Measurements from ENCODE around the gene NOCT.
"Not testable (repeated sequence)": the region's sequence is repeated elsewhere in the genome, so short reads cannot be mapped to it uniquely, and the experiment has no call there.

Gene NOCT

DNA sequence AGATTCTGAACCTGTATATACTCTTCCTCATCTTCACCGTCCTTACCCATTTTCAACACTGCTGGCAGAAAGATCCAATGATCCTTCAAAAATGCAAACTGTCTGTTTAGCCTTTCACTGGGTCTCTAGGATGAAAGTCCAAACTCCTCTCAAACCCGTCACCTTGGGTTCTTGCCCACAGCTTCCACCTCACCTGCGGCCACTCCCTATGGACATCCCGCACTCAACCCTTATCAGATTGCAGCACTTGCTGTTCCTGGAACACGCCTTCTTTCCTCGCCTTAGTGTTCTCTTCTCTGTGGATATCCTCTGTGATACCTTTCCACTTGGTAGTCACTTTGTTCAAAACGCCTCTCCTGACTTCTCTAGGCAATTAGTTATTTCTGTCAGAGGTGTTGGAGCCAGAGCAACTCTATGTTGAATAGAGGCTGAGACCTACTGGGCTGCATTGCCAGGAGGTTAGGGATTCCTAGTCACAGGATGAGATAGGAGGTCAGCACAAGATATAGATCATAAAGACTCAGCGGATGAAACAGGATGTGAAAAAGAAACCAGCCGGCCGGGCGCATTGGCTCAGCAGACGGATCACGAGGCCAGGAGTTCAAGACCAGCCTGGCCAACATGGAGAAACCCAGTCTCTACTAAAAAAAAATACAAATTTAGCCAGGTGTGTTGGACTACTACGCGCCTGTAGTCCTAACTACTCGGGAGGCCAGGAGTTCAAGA, 4.2 kb upstream of the NOCT start:
- Histone ChIP-seq H3K4me3 (ENCODE audit: low read length) (no peak overlapping the region), H3K9me3 (ENCODE audit: insufficient read depth, low read depth, low read length) (peaks cover 10% of the 10 kb centered on the region), H3K27ac (ENCODE audit: low read length) (no peak overlapping the region), H3K9ac (ENCODE audit: low read depth, low read length) (no peak overlapping the region), H3K27me3 (ENCODE audit: insufficient read depth, low read length) (peaks cover 7% of the 10 kb centered on the region; the same call in 1 of the 2 replicates), H3K36me3 (ENCODE audit: insufficient read depth, low read depth, low read length) (no peaks in the 10 kb centered on the region), H3K4me1 (ENCODE audit: insufficient read depth, low read length) (peaks cover 17% of the 10 kb centered on the region)

DNA sequence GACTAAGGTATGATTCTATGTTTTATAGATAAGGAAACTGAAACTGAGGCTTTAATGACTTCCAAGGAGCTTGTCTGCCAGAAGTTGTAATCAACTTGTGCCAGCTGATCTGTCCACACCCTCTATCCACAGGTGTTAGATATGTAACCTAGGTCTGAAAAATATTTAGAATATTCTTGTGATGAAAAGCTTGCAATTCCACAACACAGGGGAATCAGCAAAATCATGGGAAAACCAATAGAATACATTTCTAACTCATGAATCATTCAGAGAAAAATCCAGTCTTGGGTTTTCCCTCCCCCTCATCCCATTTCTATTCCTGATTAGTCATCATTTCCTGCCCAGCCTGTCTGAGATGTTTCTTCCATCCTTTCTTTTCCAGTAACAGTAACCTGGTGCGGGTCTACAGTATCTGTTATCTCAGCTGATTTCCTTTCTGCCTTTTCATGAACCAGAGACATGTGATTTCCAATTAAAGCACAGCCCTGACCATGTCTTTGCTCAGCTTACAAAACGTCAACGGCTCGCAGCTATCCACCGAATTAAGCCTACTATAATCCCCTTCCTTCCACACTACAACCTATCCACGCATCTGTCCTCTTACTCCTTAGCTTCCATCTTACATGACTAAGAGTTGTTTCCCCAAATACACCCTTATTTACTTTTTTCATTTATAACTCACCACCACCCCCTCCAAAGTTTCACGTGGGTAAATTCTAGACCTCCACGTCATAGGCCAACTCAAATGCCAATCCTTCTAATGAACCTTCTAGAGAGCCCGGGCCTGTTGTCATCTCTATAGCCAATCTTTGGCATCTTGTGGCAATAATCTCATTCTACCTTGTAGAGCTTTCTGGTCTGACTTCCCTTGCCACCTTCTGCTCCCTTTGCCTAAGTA, 961 bp upstream of the NOCT start:
- H3K27me3 ChIP-seq (ENCODE audit: insufficient read depth, low read length): peaks cover 7% of the 10 kb centered on the region; the same call in 1 of the 2 replicates
- peaks cover 31% of the 10 kb centered on the region for H3K4me1 ChIP-seq (ENCODE audit: insufficient read depth, low read length)
- H3K9me3 ChIP-seq (ENCODE audit: insufficient read depth, low read depth, low read length): no peaks in the 10 kb centered on the region
- H3K4me3 ChIP-seq (ENCODE audit: low read length): peak overlapping the region; percentile 99
- 0 out of 2 replicates have a peak, but pooled peaks cover 2% of the 10 kb centered on the region for H3K36me3 ChIP-seq (ENCODE audit: insufficient read depth, low read depth, low read length)
- H3K27ac ChIP-seq (ENCODE audit: low read length): no peak overlapping the region
- H3K9ac ChIP-seq (ENCODE audit: low read depth, low read length): peak overlapping the region; percentile 94; the same call in 1 of the 2 replicates

DNA sequence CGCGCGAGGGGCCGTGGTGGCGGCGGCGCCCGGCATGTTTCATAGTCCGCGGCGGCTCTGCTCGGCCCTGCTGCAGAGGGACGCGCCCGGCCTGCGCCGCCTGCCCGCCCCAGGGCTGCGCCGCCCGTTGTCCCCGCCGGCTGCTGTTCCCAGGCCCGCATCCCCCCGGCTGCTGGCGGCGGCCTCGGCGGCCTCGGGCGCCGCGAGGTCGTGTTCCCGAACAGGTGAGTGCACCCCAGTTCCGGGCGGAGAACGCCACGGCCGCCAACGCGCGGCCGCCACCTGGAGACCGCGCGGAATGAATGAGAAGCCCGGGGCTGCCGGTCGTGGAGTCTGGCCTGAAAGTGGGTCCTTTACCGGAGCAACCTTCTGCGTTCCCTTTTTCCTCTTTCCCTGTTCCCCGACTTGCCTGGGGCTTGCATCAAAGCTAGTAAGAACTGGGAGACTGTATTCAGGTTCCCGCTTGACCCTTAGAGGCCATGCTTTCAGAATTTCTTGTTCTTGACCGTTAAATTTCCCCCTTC, 429 bp downstream of the NOCT start:
- peaks cover 7% of the 10 kb centered on the region; the same call in 1 of the 2 replicates for H3K27me3 ChIP-seq (ENCODE audit: insufficient read depth, low read length)
- peak overlapping the region; percentile 94 for H3K9ac ChIP-seq (ENCODE audit: low read depth, low read length)
- peak overlapping the region; percentile 99 for H3K4me3 ChIP-seq (ENCODE audit: low read length)
- H3K36me3 ChIP-seq (ENCODE audit: insufficient read depth, low read depth, low read length): 0 out of 2 replicates have a peak, but pooled peaks cover 2% of the 10 kb centered on the region
- H3K4me1 ChIP-seq (ENCODE audit: insufficient read depth, low read length): peaks cover 42% of the 10 kb centered on the region
- H3K27ac ChIP-seq (ENCODE audit: low read length): no peak overlapping the region
- no peaks in the 10 kb centered on the region for H3K9me3 ChIP-seq (ENCODE audit: insufficient read depth, low read depth, low read length)

DNA sequence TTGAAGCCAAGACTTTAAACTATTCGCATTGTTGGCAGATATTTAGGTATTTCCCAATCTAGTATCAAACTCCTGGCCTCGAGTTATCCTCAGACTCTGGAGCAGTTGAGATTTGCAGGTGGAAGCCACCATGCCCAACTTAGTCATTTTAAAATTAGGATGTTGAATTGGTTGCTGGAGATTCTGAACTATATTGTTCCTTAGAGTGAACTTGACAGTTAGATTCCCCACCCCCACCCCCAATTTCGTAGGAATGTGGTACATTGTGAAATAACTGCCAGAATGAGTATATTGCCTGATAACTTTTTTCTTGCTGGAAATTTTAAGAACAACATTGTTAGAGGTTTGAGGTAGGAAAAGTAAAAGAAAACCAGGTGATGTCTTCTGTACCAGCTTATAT, 2.3 kb downstream of the NOCT start:
- peaks cover 6% of the 10 kb centered on the region; the same call in 1 of the 2 replicates for H3K36me3 ChIP-seq (ENCODE audit: insufficient read depth, low read depth, low read length)
- peaks cover 50% of the 10 kb centered on the region for H3K4me1 ChIP-seq (ENCODE audit: insufficient read depth, low read length)
- peaks cover 7% of the 10 kb centered on the region; the same call in 1 of the 2 replicates for H3K27me3 ChIP-seq (ENCODE audit: insufficient read depth, low read length)
- no peak overlapping the region for H3K9ac ChIP-seq (ENCODE audit: low read depth, low read length)
- H3K9me3 ChIP-seq (ENCODE audit: insufficient read depth, low read depth, low read length): no peaks in the 10 kb centered on the region
- H3K4me3 ChIP-seq (ENCODE audit: low read length): peak overlapping the region; percentile 51
- H3K27ac ChIP-seq (ENCODE audit: low read length): no peak overlapping the region

DNA sequence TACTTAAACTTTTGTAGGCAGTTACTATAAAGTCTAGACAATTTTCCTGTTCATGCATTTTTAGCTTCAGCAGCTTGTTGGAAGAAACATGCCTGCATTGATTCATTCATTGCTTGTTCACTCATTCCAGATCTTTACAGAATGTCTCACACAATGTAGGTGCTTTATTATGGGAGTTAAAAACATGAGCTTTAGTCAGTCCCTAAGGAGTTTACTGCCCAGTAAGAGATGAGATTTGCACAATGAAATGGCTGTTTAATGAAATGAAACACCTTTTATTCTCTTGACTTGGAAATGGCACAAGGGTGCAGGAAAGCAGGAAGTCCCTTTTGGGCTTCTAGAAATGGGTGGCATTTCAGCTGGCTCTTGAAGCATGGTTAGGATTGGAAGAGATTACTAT, 2.9 kb downstream of the NOCT start:
- no peak overlapping the region for H3K27ac ChIP-seq (ENCODE audit: low read length)
- peaks cover 50% of the 10 kb centered on the region for H3K4me1 ChIP-seq (ENCODE audit: insufficient read depth, low read length)
- peak overlapping the region; percentile 39; the same call in 1 of the 2 replicates for H3K9ac ChIP-seq (ENCODE audit: low read depth, low read length)
- H3K27me3 ChIP-seq (ENCODE audit: insufficient read depth, low read length): peaks cover 7% of the 10 kb centered on the region; the same call in 1 of the 2 replicates
- H3K4me3 ChIP-seq (ENCODE audit: low read length): peak overlapping the region; percentile 51
- H3K9me3 ChIP-seq (ENCODE audit: insufficient read depth, low read depth, low read length): no peaks in the 10 kb centered on the region
- H3K36me3 ChIP-seq (ENCODE audit: insufficient read depth, low read depth, low read length): peaks cover 6% of the 10 kb centered on the region; the same call in 1 of the 2 replicates

DNA sequence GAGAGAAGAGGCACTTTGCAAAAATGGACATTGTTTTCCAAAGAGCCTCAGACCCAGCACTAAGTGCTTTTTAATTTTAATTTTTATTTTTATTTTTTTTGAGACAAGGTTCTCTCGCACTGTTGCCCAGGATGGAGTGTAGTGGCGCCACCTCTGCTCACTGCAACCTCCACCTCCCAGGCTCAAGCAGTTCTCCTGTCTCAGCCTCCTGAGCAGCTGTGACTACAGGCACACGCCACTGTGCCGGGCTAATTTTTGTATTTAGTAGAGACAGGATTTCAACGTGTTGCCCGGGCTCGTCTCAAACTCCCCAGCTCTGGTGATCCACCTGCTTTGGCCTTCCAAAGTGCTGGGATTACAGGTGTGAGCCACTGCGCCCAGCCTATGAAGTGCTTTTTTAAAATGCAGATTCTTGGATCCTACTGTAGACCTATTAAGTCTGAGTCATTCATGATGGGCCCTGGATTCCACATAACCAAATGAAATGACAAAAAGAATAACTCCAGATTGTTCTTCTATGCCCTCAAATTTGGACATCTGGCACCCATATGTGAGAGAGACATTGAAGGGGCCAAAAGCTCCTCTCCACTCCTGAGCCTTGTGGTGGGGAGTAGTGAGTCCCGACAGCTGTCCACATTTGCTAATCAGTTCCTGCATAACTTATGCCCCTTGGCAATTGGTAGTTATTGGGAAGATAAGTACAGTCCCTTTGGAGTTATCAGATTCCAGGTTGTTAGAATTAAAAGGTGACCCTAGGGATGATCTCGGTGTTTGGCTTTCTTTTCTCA, 3.6 kb downstream of the NOCT start:
- Histone ChIP-seq H3K27ac (ENCODE audit: low read length) (no peak overlapping the region), H3K4me3 (ENCODE audit: low read length) (peak overlapping the region; percentile 51), H3K36me3 (ENCODE audit: insufficient read depth, low read depth, low read length) (peaks cover 6% of the 10 kb centered on the region; the same call in 1 of the 2 replicates)

DNA sequence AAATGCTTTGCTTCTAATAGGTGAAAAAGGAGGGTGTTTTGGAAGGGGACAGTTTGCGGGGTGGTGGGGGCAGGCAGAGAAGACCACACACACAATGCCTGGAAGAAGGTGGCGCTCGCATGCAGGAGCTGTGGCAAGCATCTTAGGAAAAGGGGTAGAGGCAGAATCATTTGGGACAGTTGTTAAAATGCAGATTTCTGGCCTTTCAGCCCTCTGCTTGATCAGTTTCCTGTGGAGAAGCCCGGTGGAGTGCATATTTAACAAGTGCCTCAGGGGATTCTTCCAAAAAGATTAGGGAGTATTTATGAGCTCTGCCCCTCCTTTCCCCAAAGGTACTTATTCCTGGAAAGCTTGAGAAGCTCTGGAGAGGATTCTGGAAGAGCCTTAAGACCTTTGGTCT, 4.8 kb downstream of the NOCT start:
- Histone ChIP-seq H3K9me3 (ENCODE audit: insufficient read depth, low read depth, low read length) (no peaks in the 10 kb centered on the region), H3K4me1 (ENCODE audit: insufficient read depth, low read length) (peaks cover 36% of the 10 kb centered on the region; the same call in 1 of the 2 replicates), H3K27me3 (ENCODE audit: insufficient read depth, low read length) (no peaks in the 10 kb centered on the region), H3K27ac (ENCODE audit: low read length) (peak overlapping the region; percentile 76), H3K4me3 (ENCODE audit: low read length) (peak overlapping the region; percentile 51), H3K9ac (ENCODE audit: low read depth, low read length) (peak overlapping the region; percentile 34; the same call in 1 of the 2 replicates), H3K36me3 (ENCODE audit: insufficient read depth, low read depth, low read length) (peaks cover 6% of the 10 kb centered on the region; the same call in 1 of the 2 replicates)

More for the DNA sequence above, 3.6 kb downstream of the NOCT start:
- peaks cover 7% of the 10 kb centered on the region; the same call in 1 of the 2 replicates for H3K27me3 ChIP-seq (ENCODE audit: insufficient read depth, low read length)
- peaks cover 43% of the 10 kb centered on the region for H3K4me1 ChIP-seq (ENCODE audit: insufficient read depth, low read length)
- H3K9ac ChIP-seq (ENCODE audit: low read depth, low read length): peak overlapping the region; percentile 21; the same call in 1 of the 2 replicates
- H3K9me3 ChIP-seq (ENCODE audit: insufficient read depth, low read depth, low read length): no peaks in the 10 kb centered on the region

DNA sequence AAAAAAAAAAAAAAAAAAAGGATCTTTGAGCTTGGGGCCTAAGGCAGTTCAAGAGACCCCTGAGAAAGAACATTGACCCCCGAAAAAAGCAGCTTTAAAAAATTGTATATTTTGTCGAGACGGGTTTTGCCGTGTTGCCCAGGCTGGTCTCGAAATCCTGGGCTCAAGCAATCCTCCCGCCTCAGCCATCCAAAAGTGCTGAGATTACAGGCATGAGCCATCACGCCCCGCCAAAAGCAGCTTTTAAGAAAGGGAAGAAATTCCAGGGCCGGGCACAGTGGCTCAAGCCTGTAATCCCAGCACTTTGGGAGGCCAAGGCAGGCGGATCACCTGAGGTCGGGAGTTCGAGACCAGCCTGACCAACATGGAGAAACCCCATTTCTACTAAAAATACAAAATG, 5.5 kb downstream of the NOCT start:
- H3K4me3 ChIP-seq (ENCODE audit: low read length); H3K27me3 ChIP-seq (ENCODE audit: insufficient read depth, low read length); H3K9me3 ChIP-seq (ENCODE audit: insufficient read depth, low read depth, low read length); H3K36me3 ChIP-seq (ENCODE audit: insufficient read depth, low read depth, low read length): not testable (repeated sequence)
- Histone ChIP-seq H3K27ac (ENCODE audit: low read length) (peak overlapping the region; percentile 76), H3K4me1 (ENCODE audit: insufficient read depth, low read length) (peaks cover 36% of the 10 kb centered on the region; the same call in 1 of the 2 replicates), H3K9ac (ENCODE audit: low read depth, low read length) (peak overlapping the region; percentile 34; the same call in 1 of the 2 replicates)

DNA sequence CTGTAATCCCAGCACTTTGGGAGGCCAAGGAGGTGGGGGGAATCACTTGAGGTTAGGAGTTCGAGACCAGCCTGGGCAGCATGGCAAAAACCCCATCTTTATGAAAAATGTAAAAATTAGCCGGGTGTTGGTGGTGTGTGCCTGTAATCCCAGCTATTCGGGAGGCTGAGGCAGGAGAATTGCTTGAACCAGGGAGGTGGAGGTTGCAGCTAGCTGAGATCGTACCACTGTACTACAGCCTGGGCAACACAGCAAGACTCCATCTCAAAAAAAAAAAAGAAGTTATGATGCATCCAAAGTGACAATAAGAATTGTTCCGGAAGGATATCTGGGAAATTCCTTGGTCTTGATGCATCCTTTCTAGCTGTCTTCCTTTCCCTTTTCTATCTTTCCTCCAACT, 7.3 kb downstream of the NOCT start:
- H3K4me1 ChIP-seq (ENCODE audit: insufficient read depth, low read length): peaks cover 36% of the 10 kb centered on the region; the same call in 1 of the 2 replicates
- no peak overlapping the region for H3K4me3 ChIP-seq (ENCODE audit: low read length)
- H3K36me3 ChIP-seq (ENCODE audit: insufficient read depth, low read depth, low read length): peaks cover 6% of the 10 kb centered on the region; the same call in 1 of the 2 replicates
- H3K9me3 ChIP-seq (ENCODE audit: insufficient read depth, low read depth, low read length): no peaks in the 10 kb centered on the region
- no peak overlapping the region for H3K27ac ChIP-seq (ENCODE audit: low read length)
- H3K9ac ChIP-seq (ENCODE audit: low read depth, low read length): no peak overlapping the region
- no peaks in the 10 kb centered on the region for H3K27me3 ChIP-seq (ENCODE audit: insufficient read depth, low read length)

DNA sequence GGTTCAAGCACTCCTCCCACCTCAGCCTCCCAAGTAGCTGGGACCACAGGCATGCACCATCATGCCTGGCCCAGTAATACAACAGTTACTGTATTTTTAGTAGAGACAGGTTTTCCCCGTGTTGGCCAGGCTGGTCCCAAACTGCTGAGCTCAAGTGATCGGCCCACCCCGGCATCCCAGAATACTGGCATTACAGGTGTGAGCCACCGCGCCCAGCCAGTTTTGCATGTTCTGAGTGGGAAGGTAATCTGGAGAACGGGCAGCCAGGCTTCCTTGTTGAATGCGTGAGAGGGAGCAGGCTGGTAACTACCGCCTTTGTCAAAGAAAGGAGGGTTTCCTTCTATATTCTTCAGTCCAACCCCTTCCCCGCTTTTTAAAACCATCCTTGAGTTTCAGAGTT, 9.1 kb downstream of the NOCT start:
- no peaks in the 10 kb centered on the region for H3K27me3 ChIP-seq (ENCODE audit: insufficient read depth, low read length)
- no peaks in the 10 kb centered on the region for H3K9me3 ChIP-seq (ENCODE audit: insufficient read depth, low read depth, low read length)
- no peak overlapping the region for H3K9ac ChIP-seq (ENCODE audit: low read depth, low read length)
- H3K4me1 ChIP-seq (ENCODE audit: insufficient read depth, low read length): peaks cover 22% of the 10 kb centered on the region; the same call in 1 of the 2 replicates
- peaks cover 4% of the 10 kb centered on the region; the same call in 1 of the 2 replicates for H3K36me3 ChIP-seq (ENCODE audit: insufficient read depth, low read depth, low read length)
- no peak overlapping the region for H3K4me3 ChIP-seq (ENCODE audit: low read length)
- no peak overlapping the region for H3K27ac ChIP-seq (ENCODE audit: low read length)
